SJCRH30 (cell line): Measurements from ENCODE around the gene PIGQ. TPM values are rescaled to one million over a fixed set of nuclear protein-coding genes. Genes with fewer than 3 reads are reported as not detected.

Source experiments
- DNase-seq, 2 experiments: peaks; one replicate each; pipeline ENCODE4 v3.0.0-alpha.2; 2015 to 2020
- H3K27ac ChIP-seq: fragments of 250-450 bp; sonication (Bioruptor Pico); 2 replicates; pipeline ENCODE4 v1.5.1; 2020; ENCODE audit warnings: mild to moderate bottlenecking, moderate library complexity
- H3K27me3 ChIP-seq: fragments of 250-450 bp; sonication (Bioruptor Pico); 2 replicates; pipeline ENCODE4 v1.5.1; 2020; ENCODE audit warnings: mild to moderate bottlenecking, moderate library complexity
- H3K36me3 ChIP-seq: fragments of 250-450 bp; sonication (Bioruptor Pico); 2 replicates; pipeline ENCODE4 v1.5.1; 2020; ENCODE audit warnings: mild to moderate bottlenecking, moderate library complexity
- H3K4me1 ChIP-seq: fragments of 250-450 bp; sonication (Bioruptor Pico); 2 replicates; pipeline ENCODE4 v1.5.1; 2020; ENCODE audit warnings: mild to moderate bottlenecking, moderate library complexity
- H3K4me3 ChIP-seq: fragments of 250-450 bp; sonication (Bioruptor Pico); 2 replicates; pipeline ENCODE4 v1.5.1; 2020; ENCODE audit warnings: mild to moderate bottlenecking, moderate library complexity
- H3K9me3 ChIP-seq: fragments of 250-450 bp; sonication (Bioruptor Pico); replicated peaks from 2 replicates; pipeline ENCODE4 v1.5.1; 2020; ENCODE audit warnings: mild to moderate bottlenecking, moderate library complexity
- total RNA-seq: library from RNA; depleted of rRNA; stranded (reverse); fragments of >200 nt; shearing (Covaris generic); gene quantifications from 2 replicates; pipeline ENCODE4 v1.2.3, GENCODE V29; 2014

The PIGQ gene
- total RNA-seq, 1 experiment from 2014 or later = 24.4 TPM

DNA sequence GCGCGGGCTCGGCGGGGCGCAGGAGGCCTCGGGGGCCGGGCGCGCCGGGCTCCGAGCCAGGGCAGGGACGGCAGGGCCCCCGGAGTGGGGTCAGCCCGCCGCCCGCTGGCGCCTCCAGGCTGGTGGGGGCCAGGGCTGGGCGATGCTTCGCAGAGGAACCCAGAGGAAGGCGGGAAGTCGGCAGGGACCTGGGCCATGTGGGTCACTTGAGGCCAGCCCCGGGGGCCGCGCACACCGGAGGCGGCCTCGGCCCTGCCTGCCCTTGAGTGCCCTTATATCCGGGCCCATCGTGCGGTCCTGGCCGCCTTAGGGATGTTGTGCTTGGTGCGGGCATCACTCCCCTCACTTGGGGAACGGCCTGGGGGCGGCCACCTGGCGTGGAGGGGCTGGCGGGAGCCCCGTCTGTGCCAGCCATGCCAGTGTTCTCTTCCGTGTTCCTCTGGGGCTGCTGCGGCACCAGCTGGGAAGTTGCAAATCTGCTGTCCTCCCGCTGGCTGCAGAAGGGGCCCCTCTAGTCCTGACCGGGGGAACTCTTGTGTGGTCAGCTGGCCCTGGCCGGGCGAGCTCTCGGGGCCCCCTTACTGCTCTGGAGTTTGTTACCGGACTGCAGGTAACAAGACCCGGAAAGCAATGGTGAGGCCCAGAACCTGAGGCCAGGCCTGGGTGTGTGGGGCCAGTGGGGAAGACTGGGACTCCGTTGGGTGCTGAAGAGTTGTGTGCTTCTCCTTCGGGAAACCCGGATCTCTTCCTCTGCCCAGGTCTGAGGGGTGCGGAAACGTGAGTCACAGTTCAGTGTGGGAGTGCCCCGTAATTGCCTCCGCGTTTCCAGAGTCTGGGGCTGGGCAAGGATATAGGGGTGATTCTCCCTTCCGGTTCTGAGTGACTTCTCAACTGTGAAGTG, 41.4 kb upstream of the PIGQ start:
- peak; percentile 43 to 53 for DNase-seq
- Histone ChIP-seq H3K9me3 (no peaks in the 10 kb centered on the region), H3K27me3 (no peaks in the 10 kb centered on the region), H3K36me3 (no peaks in the 10 kb centered on the region), H3K4me1 (peaks cover 16% of the 10 kb centered on the region), H3K27ac (peak overlapping the region; percentile 76), H3K4me3 (peak overlapping the region; percentile 96)

DNA sequence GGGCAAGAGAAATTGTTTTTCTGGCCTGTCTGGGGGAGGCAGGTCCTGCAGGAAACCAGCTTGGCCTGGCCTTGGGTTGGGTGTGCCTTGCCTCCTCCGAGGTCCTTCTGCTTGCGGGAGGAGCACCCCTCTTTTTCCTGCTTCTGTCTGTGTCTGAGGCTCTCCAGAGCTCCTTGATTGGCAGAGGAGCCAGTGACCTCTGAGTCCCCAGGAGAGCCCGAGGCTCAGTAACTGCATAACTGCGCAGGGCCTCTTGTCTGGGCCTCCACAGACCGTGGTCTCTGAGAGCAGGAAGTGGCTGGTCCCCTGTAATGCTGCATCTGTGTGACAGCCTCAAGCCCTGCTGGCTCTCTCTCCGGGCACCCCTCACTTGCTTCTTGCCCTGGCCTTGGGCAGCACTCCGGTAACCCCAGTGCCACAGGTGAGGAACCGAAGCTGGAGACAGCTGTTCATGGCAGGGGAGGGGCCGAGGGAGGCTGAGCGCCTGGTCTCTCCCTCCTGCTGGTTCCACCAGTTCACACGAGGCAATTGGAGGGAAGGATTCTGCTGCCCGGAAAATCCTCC, 40.7 kb upstream of the PIGQ start:
- peak; percentile 35 to 47 for DNase-seq
- Histone ChIP-seq H3K27ac (peak overlapping the region; percentile 76), H3K4me1 (peaks cover 24% of the 10 kb centered on the region)

DNA sequence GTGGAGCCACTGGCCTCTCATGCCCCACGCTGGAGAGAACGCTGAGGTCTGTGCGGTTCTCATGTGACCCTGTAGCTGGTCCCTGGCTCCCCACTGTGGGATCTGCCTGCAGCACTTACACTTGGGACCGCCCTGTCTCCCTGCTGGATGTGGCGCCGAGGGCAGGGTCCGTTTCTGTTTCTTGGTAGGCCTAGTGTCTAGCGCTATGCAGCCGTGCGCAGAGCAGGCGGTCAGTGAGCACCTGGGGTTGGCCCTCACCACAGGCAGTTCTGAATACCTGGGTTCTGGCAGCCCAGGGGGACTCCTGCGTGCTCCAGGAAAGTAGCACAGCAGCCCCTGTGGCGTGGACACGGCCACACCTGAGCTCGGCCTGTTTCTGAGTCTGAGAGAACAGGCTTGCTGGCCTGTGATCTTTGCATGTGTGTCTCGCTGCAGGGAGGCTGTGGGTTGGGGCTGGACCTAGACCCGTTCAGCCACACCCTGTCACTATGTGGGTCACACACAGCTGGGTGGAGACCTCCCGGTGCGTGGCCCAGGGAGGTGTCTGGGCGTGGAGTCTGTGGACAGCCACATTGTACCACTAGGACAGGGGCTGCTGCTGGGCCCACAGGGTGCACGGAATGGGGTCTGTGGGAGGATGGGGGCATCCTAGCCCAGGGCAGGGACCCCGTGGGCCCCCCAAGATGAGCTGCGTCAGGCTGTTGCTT, 39.5 kb upstream of the PIGQ start:
- H3K4me1 ChIP-seq = peaks cover 36% of the 10 kb centered on the region
- peak overlapping the region; percentile 76; the same call in 1 of the 2 replicates for H3K27ac ChIP-seq
- DNase-seq = no peak
- no peaks in the 10 kb centered on the region for H3K9me3 ChIP-seq
- no peak overlapping the region for H3K4me3 ChIP-seq
- H3K27me3 ChIP-seq = no peaks in the 10 kb centered on the region
- no peaks in the 10 kb centered on the region for H3K36me3 ChIP-seq

More for the DNA sequence above, 40.7 kb upstream of the PIGQ start:
- Histone ChIP-seq H3K9me3 (no peaks in the 10 kb centered on the region), H3K4me3 (peak overlapping the region; percentile 96), H3K36me3 (no peaks in the 10 kb centered on the region), H3K27me3 (no peaks in the 10 kb centered on the region)

DNA sequence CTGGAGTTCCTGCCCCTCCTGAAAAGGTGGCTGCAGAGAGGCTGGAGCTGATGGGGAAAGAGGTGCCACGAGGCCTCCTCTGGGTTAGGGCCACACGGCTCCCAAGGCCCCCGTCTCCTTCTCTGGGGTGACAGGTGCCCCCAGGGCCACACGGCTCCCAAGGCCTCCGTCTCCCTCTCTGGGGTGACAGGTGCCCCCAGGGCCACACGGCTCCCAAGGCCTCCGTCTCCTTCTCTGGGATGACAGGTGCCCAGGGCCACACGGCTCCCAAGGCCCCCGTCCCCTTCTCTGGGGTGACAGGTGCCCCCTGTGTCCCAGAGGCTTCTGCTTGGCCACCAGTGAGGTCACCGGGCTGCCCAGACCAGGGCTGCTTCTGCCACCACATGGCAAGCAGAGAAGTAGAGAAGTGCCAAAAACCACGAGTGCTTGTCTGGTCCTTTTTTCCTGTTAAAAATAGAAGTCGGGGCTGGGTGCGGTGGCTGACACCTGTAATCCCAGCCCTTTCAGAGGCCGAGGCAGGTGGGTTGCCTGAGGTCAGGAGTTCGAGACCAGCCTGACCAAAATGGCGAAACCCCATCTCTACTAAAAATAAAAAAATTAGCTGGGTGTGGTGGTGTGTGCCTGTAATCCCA, 38.2 kb upstream of the PIGQ start:
- Histone ChIP-seq H3K27ac (no peak overlapping the region), H3K4me3 (no peak overlapping the region), H3K4me1 (peaks cover 34% of the 10 kb centered on the region), H3K27me3 (no peaks in the 10 kb centered on the region), H3K36me3 (peaks cover 6% of the 10 kb centered on the region; the same call in 1 of the 2 replicates), H3K9me3 (no peaks in the 10 kb centered on the region)
- DNase-seq = no peak

DNA sequence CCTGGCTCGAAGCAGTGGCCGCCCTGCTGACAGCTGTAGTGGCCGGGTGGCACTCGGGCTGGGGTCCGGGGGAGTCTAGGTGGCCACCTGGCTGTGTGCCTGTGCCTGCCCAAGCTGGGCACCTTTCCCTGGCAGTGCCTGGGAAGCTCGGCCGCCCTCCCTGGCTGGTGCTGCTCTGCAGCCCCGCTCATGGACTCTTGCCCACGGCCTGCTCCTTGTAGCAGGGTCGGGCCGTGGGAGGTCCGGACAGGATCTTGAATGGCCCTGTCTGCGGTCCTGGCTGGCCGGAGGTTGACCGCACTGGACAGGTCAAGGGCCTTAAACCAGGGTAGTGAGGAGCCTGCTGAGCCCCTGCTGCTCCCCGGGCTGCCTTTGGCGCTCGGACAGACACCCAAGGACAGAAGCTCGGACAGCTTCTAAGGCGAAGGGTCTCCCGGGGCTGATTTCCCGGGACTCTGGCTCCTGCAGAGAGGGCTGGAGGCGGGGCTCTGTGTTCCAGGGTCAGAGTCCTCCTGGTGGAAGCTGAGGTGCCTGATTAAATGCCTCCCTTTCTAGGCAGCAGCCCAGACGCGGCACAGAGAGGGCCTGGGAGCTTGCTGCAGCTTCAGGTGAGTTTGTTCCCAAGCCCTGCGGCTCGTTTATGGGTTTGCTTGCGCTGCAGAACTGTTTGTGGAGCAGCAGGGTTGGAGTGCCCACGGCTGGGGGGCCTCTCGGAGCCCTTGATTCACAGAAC, 36.2 kb upstream of the PIGQ start:
- H3K9me3 ChIP-seq = no peaks in the 10 kb centered on the region
- H3K4me3 ChIP-seq = no peak overlapping the region
- H3K36me3 ChIP-seq = peaks cover 22% of the 10 kb centered on the region
- no peak overlapping the region for H3K27ac ChIP-seq
- H3K27me3 ChIP-seq = no peaks in the 10 kb centered on the region
- DNase-seq = peak in 1 of 2 experiments; percentile 43
- peaks cover 34% of the 10 kb centered on the region for H3K4me1 ChIP-seq

DNA sequence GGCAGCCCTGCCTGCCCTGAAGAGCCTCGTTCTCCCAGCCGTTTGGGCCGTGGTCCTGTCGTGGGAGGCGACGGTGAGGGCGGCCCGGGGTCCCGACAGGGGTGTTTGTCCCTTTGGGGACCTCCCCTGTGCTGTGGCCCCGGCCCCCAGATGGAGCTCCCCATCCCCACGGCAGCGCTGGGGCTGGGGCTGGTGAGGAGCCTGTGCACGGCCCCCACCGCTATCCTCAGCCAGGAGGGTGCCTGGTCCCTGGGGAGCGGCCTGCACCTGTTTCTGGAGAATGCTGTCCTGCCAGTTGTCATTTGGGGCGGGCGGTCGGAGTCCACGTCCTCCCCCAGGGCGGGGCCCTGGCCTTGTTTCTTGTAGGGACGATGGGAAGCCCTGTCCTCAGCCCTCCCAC, 35.6 kb upstream of the PIGQ start:
- H3K27me3 ChIP-seq = no peaks in the 10 kb centered on the region
- H3K27ac ChIP-seq = no peak overlapping the region
- no peak overlapping the region for H3K4me3 ChIP-seq
- peaks cover 31% of the 10 kb centered on the region for H3K4me1 ChIP-seq
- DNase-seq = peak; percentile 78 to 85
- no peaks in the 10 kb centered on the region for H3K9me3 ChIP-seq
- H3K36me3 ChIP-seq = peaks cover 22% of the 10 kb centered on the region

DNA sequence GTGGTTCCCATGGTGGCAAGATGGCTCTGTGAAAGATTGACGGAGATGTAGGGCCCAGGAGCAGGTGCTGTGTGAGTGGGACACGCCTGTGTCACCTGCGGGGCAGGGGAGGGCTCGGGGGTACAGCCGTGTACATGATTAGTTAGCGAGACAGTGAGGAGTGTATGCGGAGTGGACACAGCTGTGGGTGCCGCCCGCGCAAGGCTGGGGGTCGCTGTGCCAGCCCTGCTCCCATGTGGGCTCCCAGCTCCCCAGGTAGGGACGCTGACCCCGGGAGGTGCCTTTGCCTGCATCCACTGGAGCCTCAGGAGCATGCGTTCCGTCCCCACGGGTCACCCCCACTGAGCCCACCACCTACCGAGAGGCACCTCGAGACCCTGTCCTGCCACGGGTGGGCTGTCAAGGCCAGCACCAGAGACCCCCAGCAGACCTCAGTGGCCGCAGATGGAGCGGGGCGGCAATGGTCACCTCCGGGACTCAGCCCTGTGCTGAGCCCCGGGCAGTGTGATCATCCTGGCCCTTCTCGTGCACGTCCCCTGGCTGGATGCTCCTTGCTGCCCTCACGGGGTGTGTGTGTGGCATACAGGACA, 34.8 kb upstream of the PIGQ start:
- H3K9me3 ChIP-seq = no peaks in the 10 kb centered on the region
- H3K4me3 ChIP-seq = no peak overlapping the region
- DNase-seq = no peak
- no peak overlapping the region for H3K27ac ChIP-seq
- no peaks in the 10 kb centered on the region for H3K27me3 ChIP-seq
- H3K4me1 ChIP-seq = peaks cover 24% of the 10 kb centered on the region
- peaks cover 22% of the 10 kb centered on the region for H3K36me3 ChIP-seq

DNA sequence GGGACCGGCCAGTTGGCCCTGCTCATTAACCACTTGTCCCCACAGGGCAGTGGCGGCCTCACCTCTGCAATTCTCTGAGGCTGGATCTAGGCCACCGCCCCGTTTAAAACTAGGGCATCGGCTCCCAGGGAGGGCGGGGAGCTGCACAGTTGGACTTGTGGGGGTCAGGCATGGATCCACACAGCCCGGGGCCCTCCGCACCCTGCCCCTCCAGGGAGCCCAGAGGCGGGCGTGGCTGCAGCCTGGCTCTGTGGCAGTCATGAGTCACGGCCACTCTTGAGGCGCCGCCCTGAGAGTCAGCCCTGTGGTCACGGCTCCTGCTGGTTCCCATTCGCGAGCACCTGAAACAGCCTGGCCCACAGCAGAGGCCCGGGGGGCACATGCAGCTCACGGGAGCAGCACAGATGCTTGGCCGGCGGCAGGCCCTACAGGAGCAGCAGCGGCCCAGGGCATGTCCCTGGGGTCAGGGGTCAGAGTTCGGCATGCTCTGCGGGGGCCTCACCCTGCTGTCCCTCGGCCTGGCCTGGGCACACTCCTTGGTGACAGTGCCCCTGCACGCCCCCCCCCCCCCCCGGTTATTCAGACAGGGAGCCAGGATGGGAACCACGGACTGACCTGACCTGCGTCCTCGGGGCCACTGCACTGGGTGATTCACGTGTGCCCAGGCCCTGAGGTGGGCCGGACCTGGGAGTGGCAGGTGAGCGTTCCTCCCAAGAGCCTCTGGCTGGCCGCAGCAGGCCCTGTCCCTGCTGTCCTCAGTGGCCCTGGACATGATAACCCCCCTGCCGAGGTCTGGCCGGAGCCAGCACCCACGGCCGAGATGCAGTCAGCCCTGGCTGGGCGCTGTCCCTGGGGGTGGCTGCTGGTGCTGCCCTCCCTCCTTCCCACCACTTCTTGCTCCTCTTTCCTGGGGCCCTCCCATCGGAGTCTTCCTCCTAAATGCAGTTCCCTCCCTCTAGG, 34.0 kb upstream of the PIGQ start:
- Histone ChIP-seq H3K9me3 (no peaks in the 10 kb centered on the region), H3K27ac (no peak overlapping the region), H3K4me1 (peaks cover 24% of the 10 kb centered on the region), H3K4me3 (no peak overlapping the region), H3K27me3 (no peaks in the 10 kb centered on the region), H3K36me3 (peaks cover 25% of the 10 kb centered on the region)
- peak; percentile 50 for DNase-seq

DNA sequence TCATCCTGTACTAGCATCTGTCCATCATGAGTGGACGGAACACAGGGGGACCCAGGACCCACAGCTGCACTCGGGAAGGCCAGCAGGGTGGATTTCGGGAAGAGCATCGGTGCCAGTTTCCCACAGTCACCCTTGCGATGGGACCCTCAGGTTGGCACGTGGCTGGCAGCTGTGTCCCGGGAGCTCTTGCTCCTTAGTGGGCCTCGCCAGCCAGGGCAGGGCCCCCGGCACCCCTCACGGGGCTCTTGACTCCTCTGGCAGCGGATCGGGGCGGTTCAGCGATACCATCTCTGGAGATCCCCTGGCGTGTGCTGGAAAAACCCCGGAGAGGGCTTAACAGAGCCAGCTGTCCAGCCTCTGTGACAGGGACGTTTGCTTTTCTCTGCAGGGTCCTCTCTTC, 33.0 kb upstream of the PIGQ start:
- no peaks in the 10 kb centered on the region for H3K9me3 ChIP-seq
- peaks cover 24% of the 10 kb centered on the region for H3K4me1 ChIP-seq
- H3K4me3 ChIP-seq = no peak overlapping the region
- peaks cover 25% of the 10 kb centered on the region for H3K36me3 ChIP-seq
- DNase-seq = no peak
- H3K27ac ChIP-seq = no peak overlapping the region
- H3K27me3 ChIP-seq = no peaks in the 10 kb centered on the region

DNA sequence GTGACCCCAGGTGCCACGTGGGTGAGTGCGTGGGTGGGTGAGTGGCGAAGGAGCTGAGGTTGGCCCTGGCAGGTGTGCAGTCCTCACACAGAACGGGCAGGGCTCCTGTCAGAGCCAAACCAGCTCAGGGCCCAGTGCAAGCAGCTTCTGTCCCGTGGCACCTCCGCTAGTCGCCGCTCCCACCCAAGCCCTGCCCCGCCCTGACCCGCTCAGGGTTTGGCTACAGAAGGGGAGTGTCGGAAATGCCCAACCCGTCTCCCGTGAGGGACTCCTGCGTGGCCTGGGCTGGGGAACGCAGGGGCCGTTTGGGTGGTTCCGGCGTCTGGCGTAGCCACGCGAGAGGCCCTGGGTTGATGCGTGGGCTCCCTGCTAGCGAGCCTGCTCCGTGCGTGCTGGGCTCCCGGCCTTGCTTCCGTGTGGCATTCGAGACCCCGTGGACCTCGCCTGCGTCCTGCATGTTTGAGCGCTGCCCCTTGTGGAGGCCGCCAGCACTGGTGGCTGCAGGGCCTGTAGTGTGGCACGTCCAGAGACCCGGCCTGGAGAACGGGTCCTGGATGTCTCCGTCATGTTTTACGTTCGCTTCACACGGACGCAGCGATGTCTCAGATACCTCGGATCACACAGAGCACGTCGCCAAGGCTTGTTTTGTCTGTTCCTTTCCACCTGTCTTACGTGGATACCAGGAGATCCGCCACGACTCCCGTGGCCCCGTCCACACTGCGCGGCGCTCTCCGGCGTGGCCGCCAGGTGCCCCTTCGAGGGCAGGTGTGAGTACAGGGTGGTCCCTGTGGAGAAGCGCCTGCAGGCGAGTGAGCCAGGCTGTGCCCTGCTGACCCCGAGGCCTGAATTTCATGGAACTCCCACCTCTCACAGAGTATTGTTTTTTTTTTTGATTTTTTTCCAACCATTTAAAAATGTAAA, 32.1 kb upstream of the PIGQ start:
- Histone ChIP-seq H3K27me3 (no peaks in the 10 kb centered on the region), H3K4me3 (no peak overlapping the region), H3K36me3 (peaks cover 28% of the 10 kb centered on the region), H3K27ac (no peak overlapping the region), H3K9me3 (no peaks in the 10 kb centered on the region), H3K4me1 (peaks cover 24% of the 10 kb centered on the region)
- DNase-seq = no peak

DNA sequence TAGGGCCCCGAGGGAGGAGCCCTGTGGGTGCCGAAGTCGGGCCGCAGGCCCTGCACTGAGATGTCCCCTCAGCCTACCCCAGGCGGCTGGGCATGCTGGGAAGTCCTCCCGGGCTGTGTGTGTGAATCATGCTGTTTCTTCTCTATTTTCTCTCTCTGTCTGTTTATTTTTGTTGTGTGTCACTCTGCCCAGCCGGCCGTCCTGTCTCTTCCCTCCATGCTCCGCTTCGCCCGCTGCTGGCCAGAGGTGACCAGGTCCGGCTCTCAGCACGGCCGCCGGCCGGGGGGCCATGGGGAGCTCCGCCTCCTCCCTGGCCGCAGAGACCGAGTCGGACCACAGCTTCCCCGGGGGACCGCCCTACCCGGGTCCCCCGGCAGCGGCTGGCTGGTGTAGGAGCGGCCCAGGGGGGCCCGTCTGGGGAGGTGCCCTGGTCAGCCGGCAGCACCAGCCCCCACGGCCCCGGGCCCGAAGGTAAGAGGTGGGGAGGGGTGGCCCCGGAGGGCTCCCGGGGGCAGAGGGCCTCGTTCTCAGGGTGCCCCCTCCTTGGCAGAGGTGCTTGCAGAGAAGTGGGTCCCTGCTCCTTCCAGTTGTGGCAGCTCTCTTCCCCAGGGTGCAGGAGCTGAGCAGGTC, 29.8 kb upstream of the PIGQ start:
- Histone ChIP-seq H3K4me1 (peaks cover 6% of the 10 kb centered on the region; the same call in 1 of the 2 replicates), H3K36me3 (peaks cover 29% of the 10 kb centered on the region), H3K9me3 (no peaks in the 10 kb centered on the region), H3K27ac (no peak overlapping the region), H3K27me3 (no peaks in the 10 kb centered on the region), H3K4me3 (no peak overlapping the region)
- DNase-seq = no peak
